ENCODE results near the gene BMPR1A.

The BMPR1A gene

DNA sequence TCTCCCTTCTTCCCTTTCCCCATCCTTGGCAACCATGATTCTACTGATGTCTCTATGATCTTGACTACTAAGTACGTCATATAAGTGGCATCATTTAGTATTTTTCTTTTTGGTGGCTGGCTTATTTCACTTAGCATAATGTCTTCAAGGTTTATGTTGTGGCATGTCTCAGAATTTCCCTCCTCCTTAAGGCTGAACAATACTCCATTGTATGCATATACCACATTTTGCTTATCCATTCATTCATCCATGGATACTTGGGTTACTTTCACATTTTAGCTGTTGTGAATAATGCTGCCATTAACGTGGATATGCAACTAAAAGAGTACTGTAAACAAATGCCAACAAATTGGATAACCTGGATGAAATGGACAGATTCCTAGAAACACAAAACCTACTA, 60.8 kb downstream of the BMPR1A start:
- no peak overlapping the region for H3K27ac ChIP-seq
- DNase-seq, result no peak
- H3K36me3 ChIP-seq, result no peaks in the 10 kb centered on the region
- H3K4me1 ChIP-seq, result peaks cover 0 to 97% (median 25%) of the 10 kb centered on the region in 4 donors
- H3K27me3 ChIP-seq, result no peaks in the 10 kb centered on the region
- TF ChIP-seq, protein P1, sequence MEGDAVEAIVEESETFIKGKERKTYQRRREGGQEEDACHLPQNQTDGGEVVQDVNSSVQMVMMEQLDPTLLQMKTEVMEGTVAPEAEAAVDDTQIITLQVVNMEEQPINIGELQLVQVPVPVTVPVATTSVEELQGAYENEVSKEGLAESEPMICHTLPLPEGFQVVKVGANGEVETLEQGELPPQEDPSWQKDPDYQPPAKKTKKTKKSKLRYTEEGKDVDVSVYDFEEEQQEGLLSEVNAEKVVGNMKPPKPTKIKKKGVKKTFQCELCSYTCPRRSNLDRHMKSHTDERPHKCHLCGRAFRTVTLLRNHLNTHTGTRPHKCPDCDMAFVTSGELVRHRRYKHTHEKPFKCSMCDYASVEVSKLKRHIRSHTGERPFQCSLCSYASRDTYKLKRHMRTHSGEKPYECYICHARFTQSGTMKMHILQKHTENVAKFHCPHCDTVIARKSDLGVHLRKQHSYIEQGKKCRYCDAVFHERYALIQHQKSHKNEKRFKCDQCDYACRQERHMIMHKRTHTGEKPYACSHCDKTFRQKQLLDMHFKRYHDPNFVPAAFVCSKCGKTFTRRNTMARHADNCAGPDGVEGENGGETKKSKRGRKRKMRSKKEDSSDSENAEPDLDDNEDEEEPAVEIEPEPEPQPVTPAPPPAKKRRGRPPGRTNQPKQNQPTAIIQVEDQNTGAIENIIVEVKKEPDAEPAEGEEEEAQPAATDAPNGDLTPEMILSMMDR (IDR thresholded peaks at IDR 0.05), result no peak
- intact Hi-C loops (cut with DNase I; ENCODE audit: low total_unique reads), result no loop called here
- no peak overlapping the region for H3K4me3 ChIP-seq
- H3K9me3 ChIP-seq, result no peaks in the 10 kb centered on the region

DNA sequence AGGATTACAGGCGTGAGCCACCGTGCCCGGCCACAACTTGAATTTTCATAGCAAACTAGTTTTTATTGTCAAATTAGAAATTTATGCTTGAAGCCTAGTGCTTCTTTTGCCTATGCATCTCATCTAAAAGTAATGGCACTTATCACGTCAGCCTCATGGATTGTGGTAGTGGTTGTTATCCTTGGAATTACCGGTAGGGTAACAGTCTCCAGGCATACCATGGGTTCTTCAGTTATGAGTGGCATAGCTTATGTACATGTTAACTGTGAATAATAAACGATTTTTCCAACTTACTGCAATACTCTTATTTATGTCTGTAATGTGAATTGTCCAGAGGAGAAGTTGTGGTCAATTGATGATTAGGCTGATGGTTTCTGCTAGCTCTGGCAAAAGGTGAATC, 63.1 kb downstream of the BMPR1A start:
- TF ChIP-seq, protein P1 (IDR thresholded peaks at IDR 0.05), result no peak
- H3K4me1 ChIP-seq, result peaks cover 0 to 97% (median 21%) of the 10 kb centered on the region in 4 donors
- H3K27me3 ChIP-seq, result no peaks in the 10 kb centered on the region
- H3K4me3 ChIP-seq, result no peak overlapping the region
- H3K27ac ChIP-seq, result no peak overlapping the region
- H3K9me3 ChIP-seq, result no peaks in the 10 kb centered on the region
- no peaks in the 10 kb centered on the region for H3K36me3 ChIP-seq
- intact Hi-C loops (cut with DNase I; ENCODE audit: low total_unique reads), result no loop called here
- DNase-seq, result no peak

DNA sequence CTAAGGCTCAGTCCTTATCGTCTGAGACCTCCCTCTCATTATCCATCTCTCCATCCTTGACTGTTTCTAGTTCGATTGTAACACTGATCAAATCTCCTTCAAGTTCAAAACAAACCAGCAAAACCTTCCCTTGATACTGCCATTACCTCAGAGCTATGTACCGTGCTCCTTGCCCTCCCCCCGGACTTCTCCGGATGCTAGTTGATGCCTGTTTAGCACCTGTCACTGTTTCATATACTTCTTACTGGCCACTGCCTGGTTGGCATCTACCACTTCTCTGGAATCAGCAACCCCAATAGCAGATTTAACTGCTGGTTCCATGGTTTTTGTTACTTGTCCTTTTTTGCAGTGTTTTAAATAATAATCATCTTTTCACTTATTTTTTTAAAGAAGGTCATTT, 64.1 kb downstream of the BMPR1A start:
- TF ChIP-seq, protein P1 (IDR thresholded peaks at IDR 0.05), result no peak
- H3K4me3 ChIP-seq, result no peak overlapping the region
- no peak for DNase-seq
- peaks cover 0 to 97% (median 15%) of the 10 kb centered on the region in 4 donors for H3K4me1 ChIP-seq
- H3K27me3 ChIP-seq, result no peaks in the 10 kb centered on the region
- H3K36me3 ChIP-seq, result no peaks in the 10 kb centered on the region
- intact Hi-C loops (cut with DNase I; ENCODE audit: low total_unique reads), result no loop called here
- H3K9me3 ChIP-seq, result no peaks in the 10 kb centered on the region
- H3K27ac ChIP-seq, result no peak overlapping the region

DNA sequence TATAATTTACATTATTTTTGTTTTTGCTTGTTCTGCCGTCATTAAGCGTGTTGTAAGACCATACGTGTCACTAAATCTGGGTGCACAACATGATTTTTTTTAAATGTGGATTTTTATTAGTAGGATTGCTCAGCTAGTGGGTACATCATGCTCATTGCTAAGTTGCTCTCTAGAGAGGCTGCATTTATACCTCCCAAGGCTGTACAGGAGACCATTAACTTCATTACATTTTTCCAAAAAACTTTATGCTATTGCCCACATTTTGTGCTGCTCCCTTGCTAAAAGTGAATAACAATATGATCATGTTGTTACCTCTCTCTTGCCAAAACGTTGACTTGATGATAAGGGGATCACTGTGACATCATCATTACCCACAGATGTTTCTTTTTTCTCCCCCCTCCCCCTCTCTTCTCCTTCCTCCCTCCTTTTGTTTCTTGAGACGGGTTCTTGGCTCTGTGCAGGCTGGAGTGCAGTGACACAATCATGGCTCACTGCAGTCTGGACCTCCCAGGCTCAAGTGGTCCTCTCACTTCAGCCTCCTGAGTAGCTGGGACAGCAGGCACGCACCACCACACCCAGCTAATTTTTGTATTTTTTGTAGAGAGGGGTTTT, 65.1 kb downstream of the BMPR1A start:
- intact Hi-C loops (cut with DNase I; ENCODE audit: low total_unique reads), result no loop called here
- H3K36me3 ChIP-seq, result no peaks in the 10 kb centered on the region
- H3K4me1 ChIP-seq, result peaks cover 0 to 89% (median 9%) of the 10 kb centered on the region in 4 donors
- H3K4me3 ChIP-seq, result no peak overlapping the region
- no peaks in the 10 kb centered on the region for H3K27me3 ChIP-seq
- H3K9me3 ChIP-seq, result no peaks in the 10 kb centered on the region
- no peak for DNase-seq
- peak overlapping the region in 1 of 2 donors; percentile 20 for H3K27ac ChIP-seq
- TF ChIP-seq, protein P1 (IDR thresholded peaks at IDR 0.05), result no peak

DNA sequence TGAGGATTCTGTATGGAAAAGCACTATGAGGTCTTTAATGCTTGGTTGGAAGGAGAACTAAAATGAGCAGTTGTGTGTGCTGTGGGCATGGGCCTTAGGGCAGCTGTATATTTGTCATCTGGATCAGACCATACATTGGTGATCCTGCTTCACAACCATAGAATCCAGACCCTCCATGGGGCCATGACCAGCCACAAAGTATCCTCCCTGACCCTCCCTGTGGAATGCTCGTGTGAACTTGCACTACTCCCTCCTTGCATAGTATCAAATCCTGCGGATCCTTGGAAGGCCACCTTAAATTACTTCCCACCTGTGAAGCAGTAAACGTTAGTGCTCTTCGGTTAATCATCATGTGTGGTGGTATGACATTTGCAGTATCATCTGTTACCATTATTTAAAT, 67.1 kb downstream of the BMPR1A start:
- intact Hi-C loops (cut with DNase I; ENCODE audit: low total_unique reads), result no loop called here
- Histone ChIP-seq H3K4me1 (peaks cover 0 to 85% (median 9%) of the 10 kb centered on the region in 4 donors), H3K4me3 (no peak overlapping the region), H3K27ac (no peak overlapping the region), H3K27me3 (no peaks in the 10 kb centered on the region), H3K9me3 (no peaks in the 10 kb centered on the region), H3K36me3 (no peaks in the 10 kb centered on the region)
- TF ChIP-seq, protein P1 (IDR thresholded peaks at IDR 0.05), result no peak
- no peak for DNase-seq

DNA sequence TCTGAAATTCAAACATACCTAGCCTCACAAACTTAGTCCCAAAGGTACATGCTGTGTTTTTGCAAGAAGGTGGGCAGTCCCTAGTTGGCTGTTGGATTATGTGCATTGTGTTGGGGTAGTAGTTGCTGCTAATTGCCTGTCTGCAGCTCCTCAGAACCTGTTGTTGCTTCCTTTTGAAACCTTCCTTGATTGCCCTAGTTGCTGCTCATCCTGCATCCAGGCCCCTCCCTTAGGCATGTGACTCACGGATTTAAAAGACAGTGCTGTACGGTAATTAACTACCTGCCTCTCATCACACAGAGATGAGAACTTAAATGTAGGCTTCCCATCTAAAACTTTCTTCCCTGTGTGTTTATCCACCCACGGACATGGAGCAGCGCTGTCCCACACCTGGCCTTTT, 67.7 kb downstream of the BMPR1A start:
- Histone ChIP-seq H3K27ac (no peak overlapping the region), H3K36me3 (no peaks in the 10 kb centered on the region), H3K4me3 (no peak overlapping the region), H3K9me3 (no peaks in the 10 kb centered on the region), H3K27me3 (no peaks in the 10 kb centered on the region), H3K4me1 (peaks cover 0 to 85% (median 14%) of the 10 kb centered on the region in 4 donors)
- TF ChIP-seq, protein P1 (IDR thresholded peaks at IDR 0.05), result no peak
- DNase-seq, result no peak
- intact Hi-C loops (cut with DNase I; ENCODE audit: low total_unique reads), result no loop called here
